HEK293 (cell line): ENCODE data around the gene ATAT1.

Source experiments
- CTCF ChIP-seq: fragments of 450-650 bp; formaldehyde crosslinking; IDR thresholded peaks from 2 replicates; pipeline ENCODE4 v1.5.1; 2016; ENCODE audit warnings: missing biosample characterization, missing genetic modification characterization
- ELK4 ChIP-seq: IDR thresholded peaks from 2 replicates; pipeline ENCODE4 v1.6.1; 2011; ENCODE audit warnings: mild to moderate bottlenecking, low read depth, low read length, borderline replicate concordance
- GLI2 ChIP-seq: fragments of 450-650 bp; formaldehyde crosslinking; IDR thresholded peaks from 2 replicates; pipeline ENCODE4; 2017; ENCODE audit warnings: missing biosample characterization, missing genetic modification characterization, low read depth, borderline replicate concordance
- GLIS1 ChIP-seq: fragments of 450-650 bp; formaldehyde crosslinking; IDR thresholded peaks from 2 replicates; pipeline ENCODE4 v1.5.1; 2016; ENCODE audit warnings: missing biosample characterization, missing genetic modification characterization
- INSM2 ChIP-seq: fragments of 450-650 bp; formaldehyde crosslinking; IDR thresholded peaks from 2 replicates; pipeline ENCODE4 v1.5.1; 2016; ENCODE audit warnings: missing biosample characterization, missing genetic modification characterization
- KLF9 ChIP-seq: fragments of 450-650 bp; formaldehyde crosslinking; IDR thresholded peaks from 2 replicates; pipeline ENCODE4 v1.5.1; 2016; ENCODE audit warnings: missing biosample characterization, missing genetic modification characterization, low read depth
- MEIS1 ChIP-seq: sonication (generic); formaldehyde crosslinking; IDR thresholded peaks from 2 replicates; pipeline ENCODE4 v1.8.1; 2022; ENCODE audit warnings: missing genetic modification reagents, mild to moderate bottlenecking, borderline replicate concordance
- TCF7L2 ChIP-seq: IDR thresholded peaks from 2 replicates; pipeline ENCODE4 v1.6.1; 2011; ENCODE audit warnings: low read depth, mild to moderate bottlenecking, inconsistent platforms, low read length, moderate library complexity, borderline replicate concordance
- ZBTB20 ChIP-seq: fragments of 450-650 bp; formaldehyde crosslinking; IDR thresholded peaks from 2 replicates; pipeline ENCODE4 v1.5.1; 2016; ENCODE audit warnings: missing biosample characterization, missing genetic modification characterization
- ZBTB7A ChIP-seq: fragments of 450-650 bp; formaldehyde crosslinking; IDR thresholded peaks from 2 replicates; pipeline ENCODE4 v1.5.1; 2016; ENCODE audit warnings: low read depth, missing biosample characterization, missing genetic modification characterization
- ZNF10 ChIP-seq: fragments of 450-650 bp; formaldehyde crosslinking; IDR thresholded peaks from 2 replicates; pipeline ENCODE4 v1.5.1; 2017; ENCODE audit warnings: missing biosample characterization, missing genetic modification characterization
- ZNF121 ChIP-seq: fragments of 450-650 bp; formaldehyde crosslinking; IDR thresholded peaks from 2 replicates; pipeline ENCODE4 v1.5.1; 2016; ENCODE audit warnings: missing biosample characterization, missing genetic modification characterization
- ZNF140 ChIP-seq: fragments of 450-650 bp; formaldehyde crosslinking; IDR thresholded peaks from 2 replicates; pipeline ENCODE4 v1.5.1; 2016; ENCODE audit warnings: missing biosample characterization, missing genetic modification characterization
- ZNF174 ChIP-seq: fragments of 450-650 bp; formaldehyde crosslinking; IDR thresholded peaks from 2 replicates; pipeline ENCODE4 v1.5.0; 2017; ENCODE audit warnings: missing biosample characterization, mild to moderate bottlenecking, missing genetic modification characterization
- ZNF214 ChIP-seq: fragments of 450-650 bp; formaldehyde crosslinking; IDR thresholded peaks from 2 replicates; pipeline ENCODE4 v1.5.1; 2017; ENCODE audit warnings: missing biosample characterization, mild to moderate bottlenecking, missing genetic modification characterization, borderline replicate concordance
- ZNF223 ChIP-seq: fragments of 450-650 bp; formaldehyde crosslinking; IDR thresholded peaks from 2 replicates; pipeline ENCODE4 v1.5.1; 2016; ENCODE audit warnings: missing biosample characterization, missing genetic modification characterization
- ZNF24 ChIP-seq: fragments of 450-650 bp; formaldehyde crosslinking; IDR thresholded peaks from 2 replicates; pipeline ENCODE4 v1.5.1; 2016; ENCODE audit warnings: missing biosample characterization, missing genetic modification characterization
- ZNF341 ChIP-seq: fragments of 450-650 bp; formaldehyde crosslinking; IDR thresholded peaks from 2 replicates; pipeline ENCODE4; 2016; ENCODE audit warnings: low read depth, missing biosample characterization, missing genetic modification characterization
- ZNF404 ChIP-seq: fragments of 450-650 bp; formaldehyde crosslinking; IDR thresholded peaks from 2 replicates; pipeline ENCODE4 v1.5.1; 2017; ENCODE audit warnings: missing biosample characterization, missing genetic modification characterization
- ZNF501 ChIP-seq: fragments of 450-650 bp; formaldehyde crosslinking; IDR thresholded peaks from 2 replicates; pipeline ENCODE4 v1.5.1; 2016; ENCODE audit warnings: missing biosample characterization, missing genetic modification characterization
- ZNF514 ChIP-seq: fragments of 450-650 bp; formaldehyde crosslinking; IDR thresholded peaks from 2 replicates; pipeline ENCODE4 v1.5.1; 2016; ENCODE audit warnings: missing biosample characterization, missing genetic modification characterization
- ZNF529 ChIP-seq: fragments of 450-650 bp; formaldehyde crosslinking; IDR thresholded peaks from 2 replicates; pipeline ENCODE4 v1.5.1; 2017; ENCODE audit warnings: missing genetic modification characterization, missing biosample characterization; ENCODE audit not compliant: insufficient replicate concordance
- ZNF530 ChIP-seq: fragments of 450-650 bp; formaldehyde crosslinking; IDR thresholded peaks from 2 replicates; pipeline ENCODE4 v1.5.1; 2016; ENCODE audit warnings: low read depth, missing biosample characterization, missing genetic modification characterization
- ZNF626 ChIP-seq: fragments of 450-650 bp; sonication (Bioruptor Pico); formaldehyde crosslinking; IDR thresholded peaks from 2 replicates; pipeline ENCODE4 v1.5.1; 2018; ENCODE audit warnings: missing biosample characterization, missing genetic modification characterization, inconsistent platforms
- ZNF658 ChIP-seq: fragments of 450-650 bp; formaldehyde crosslinking; IDR thresholded peaks from 2 replicates; pipeline ENCODE4; 2016; ENCODE audit warnings: missing biosample characterization, missing genetic modification characterization
- ZNF664 ChIP-seq: fragments of 450-650 bp; formaldehyde crosslinking; IDR thresholded peaks from 2 replicates; pipeline ENCODE4 v1.5.1; 2016; ENCODE audit warnings: missing biosample characterization, missing genetic modification characterization
- ZNF677 ChIP-seq: fragments of 450-650 bp; IDR thresholded peaks from 2 replicates; pipeline ENCODE4 v1.5.0; 2018; ENCODE audit warnings: missing biosample characterization, mild to moderate bottlenecking, missing genetic modification characterization, moderate library complexity
- ZNF76 ChIP-seq: fragments of 450-650 bp; formaldehyde crosslinking; IDR thresholded peaks from 2 replicates; pipeline ENCODE4; 2016; ENCODE audit warnings: low read depth, missing biosample characterization, missing genetic modification characterization, borderline replicate concordance
- ZNF768 ChIP-seq: fragments of 450-650 bp; formaldehyde crosslinking; IDR thresholded peaks from 2 replicates; pipeline ENCODE4 v1.5.1; 2018; ENCODE audit warnings: missing biosample characterization, mild to moderate bottlenecking, missing genetic modification characterization
- ZNF830 ChIP-seq: fragments of 450-650 bp; IDR thresholded peaks from 2 replicates; pipeline ENCODE4 v1.5.0; 2018; ENCODE audit warnings: missing biosample characterization, missing genetic modification characterization, low read depth, mild to moderate bottlenecking, moderate library complexity
- TF ChIP-seq, protein P1 (sequence below): fragments of 450-650 bp; formaldehyde crosslinking; IDR thresholded peaks from 2 replicates; pipeline ENCODE4 v1.5.1; 2016; ENCODE audit warnings: missing biosample characterization, missing genetic modification characterization, borderline replicate concordance
- TF ChIP-seq, protein P2 (sequence below): fragments of 450-650 bp; formaldehyde crosslinking; IDR thresholded peaks from 2 replicates; pipeline ENCODE4 v1.5.1; 2016; ENCODE audit warnings: missing biosample characterization, missing genetic modification characterization
- TF ChIP-seq, protein P3 (sequence below): fragments of 450-650 bp; formaldehyde crosslinking; IDR thresholded peaks from 2 replicates; pipeline ENCODE4 v1.5.1; 2017; ENCODE audit warnings: missing biosample characterization, missing genetic modification characterization

ATAT1 gene

DNA sequence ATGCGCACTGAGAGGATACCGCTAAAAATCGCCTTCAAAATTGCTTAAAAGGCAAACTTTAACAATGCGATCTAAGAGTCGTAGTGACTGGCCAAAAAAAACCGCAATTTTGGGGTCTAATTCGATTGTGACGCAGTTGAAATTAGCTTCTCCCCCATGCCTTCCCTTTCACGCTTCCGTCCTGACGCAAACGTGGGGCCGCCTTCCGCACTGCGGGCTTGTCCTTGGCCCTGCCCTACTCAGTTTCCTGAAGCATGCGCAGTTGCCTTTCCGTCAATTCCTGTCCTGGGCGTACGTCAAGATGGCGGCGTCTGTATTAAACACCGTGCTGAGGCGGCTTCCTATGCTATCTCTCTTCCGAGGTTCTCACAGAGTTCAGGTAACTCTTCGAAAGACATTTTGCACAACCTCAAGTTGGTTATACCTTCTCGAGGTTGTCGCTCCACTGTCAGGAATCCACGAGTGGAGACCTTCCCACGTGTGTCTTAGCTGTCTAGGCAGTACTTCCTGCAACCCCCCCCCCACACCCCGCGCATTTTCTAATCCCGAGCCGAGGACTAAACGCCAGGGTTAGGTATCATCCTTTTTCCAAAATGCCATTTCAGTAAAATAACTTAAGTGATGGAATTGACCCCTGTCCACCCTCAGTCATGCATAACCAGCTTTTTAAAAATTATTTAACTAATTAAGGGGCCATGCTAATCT is 9.0 kb upstream of the ATAT1 start, which contains the start of gene MRPS18B (continued):
- no peak for TF ChIP-seq ZNF677
- TF ChIP-seq GLIS1 (tag by site-specific recombination), result no peak
- no peak for TF ChIP-seq ZNF529 (tag by site-specific recombination)
- TF ChIP-seq ZNF76 (tag by site-specific recombination), result peak; percentile 39; the same call in 1 of the 2 replicates
- TF ChIP-seq ZNF404 (tag by site-specific recombination), result no peak
- no peak for TF ChIP-seq ZNF10 (tag by site-specific recombination)
- TF ChIP-seq ELK4, result peak; percentile 87
- no peak for TF ChIP-seq TCF7L2
- TF ChIP-seq, protein P1, sequence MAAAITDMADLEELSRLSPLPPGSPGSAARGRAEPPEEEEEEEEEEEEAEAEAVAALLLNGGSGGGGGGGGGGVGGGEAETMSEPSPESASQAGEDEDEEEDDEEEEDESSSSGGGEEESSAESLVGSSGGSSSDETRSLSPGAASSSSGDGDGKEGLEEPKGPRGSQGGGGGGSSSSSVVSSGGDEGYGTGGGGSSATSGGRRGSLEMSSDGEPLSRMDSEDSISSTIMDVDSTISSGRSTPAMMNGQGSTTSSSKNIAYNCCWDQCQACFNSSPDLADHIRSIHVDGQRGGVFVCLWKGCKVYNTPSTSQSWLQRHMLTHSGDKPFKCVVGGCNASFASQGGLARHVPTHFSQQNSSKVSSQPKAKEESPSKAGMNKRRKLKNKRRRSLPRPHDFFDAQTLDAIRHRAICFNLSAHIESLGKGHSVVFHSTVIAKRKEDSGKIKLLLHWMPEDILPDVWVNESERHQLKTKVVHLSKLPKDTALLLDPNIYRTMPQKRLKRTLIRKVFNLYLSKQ, result no peak
- no peak for TF ChIP-seq MEIS1 (CRISPR knock-in tag)
- no peak; the same call in 1 of the 2 replicates for TF ChIP-seq KLF9
- no peak for TF ChIP-seq ZNF121
- no peak for TF ChIP-seq ZNF514 (tag by site-specific recombination)
- TF ChIP-seq, protein P2, sequence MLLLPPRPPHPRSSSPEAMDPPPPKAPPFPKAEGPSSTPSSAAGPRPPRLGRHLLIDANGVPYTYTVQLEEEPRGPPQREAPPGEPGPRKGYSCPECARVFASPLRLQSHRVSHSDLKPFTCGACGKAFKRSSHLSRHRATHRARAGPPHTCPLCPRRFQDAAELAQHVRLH, result no peak
- TF ChIP-seq ZNF830 (tag by site-specific recombination), result no peak
- TF ChIP-seq ZNF626 (tag by site-specific recombination), result no peak
- peak; percentile 65 for TF ChIP-seq ZNF341
- TF ChIP-seq ZNF664 (tag by site-specific recombination), result no peak
- TF ChIP-seq ZNF223 (tag by site-specific recombination), result no peak
- TF ChIP-seq ZBTB7A (tag by site-specific recombination), result no peak
- TF ChIP-seq INSM2 (tag by site-specific recombination), result peak; percentile 76
- TF ChIP-seq ZBTB20 (tag by site-specific recombination), result peak; percentile 60
- no peak for TF ChIP-seq GLI2 (tag by site-specific recombination)
- TF ChIP-seq, protein P3, sequence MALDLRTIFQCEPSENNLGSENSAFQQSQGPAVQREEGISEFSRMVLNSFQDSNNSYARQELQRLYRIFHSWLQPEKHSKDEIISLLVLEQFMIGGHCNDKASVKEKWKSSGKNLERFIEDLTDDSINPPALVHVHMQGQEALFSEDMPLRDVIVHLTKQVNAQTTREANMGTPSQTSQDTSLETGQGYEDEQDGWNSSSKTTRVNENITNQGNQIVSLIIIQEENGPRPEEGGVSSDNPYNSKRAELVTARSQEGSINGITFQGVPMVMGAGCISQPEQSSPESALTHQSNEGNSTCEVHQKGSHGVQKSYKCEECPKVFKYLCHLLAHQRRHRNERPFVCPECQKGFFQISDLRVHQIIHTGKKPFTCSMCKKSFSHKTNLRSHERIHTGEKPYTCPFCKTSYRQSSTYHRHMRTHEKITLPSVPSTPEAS (tag by site-specific recombination), result no peak
- no peak for TF ChIP-seq ZNF140 (tag by site-specific recombination)
- TF ChIP-seq ZNF501 (tag by site-specific recombination), result peak; percentile 79; the same call in 1 of the 2 replicates
- TF ChIP-seq ZNF530, result no peak
- TF ChIP-seq ZNF768 (tag by site-specific recombination), result no peak
- no peak for TF ChIP-seq CTCF (tag by site-specific recombination)
- TF ChIP-seq ZNF658 (tag by site-specific recombination), result no peak
- TF ChIP-seq ZNF24 (tag by site-specific recombination), result no peak; the same call in 1 of the 2 replicates
- no peak for TF ChIP-seq ZNF214 (tag by site-specific recombination)
- TF ChIP-seq ZNF174 (tag by site-specific recombination), result no peak
